ENCODE results near the gene ANKRD63. TPM values are rescaled to one million over a fixed set of nuclear protein-coding genes. Genes with fewer than 3 reads are reported as not detected.

ANKRD63 gene
- total RNA-seq, 2 experiments from 2014 or later: 0.37 TPM; not detected in 1

Other genes starting within 250 kb of the ANKRD63 start
- gene SRP14, start 243.9 kb downstream of the ANKRD63 start, total RNA-seq: 100 to 1,000 TPM; 178 to 182 TPM
- gene BMF, start 174.2 kb downstream of the ANKRD63 start, total RNA-seq: 1 to 10 TPM; 2.2 to 4.0 TPM
- gene BUB1B, start 122.0 kb downstream of the ANKRD63 start, total RNA-seq: 10 to 100 TPM; 91.9 to 94.9 TPM
- gene PAK6, start 44.0 kb downstream of the ANKRD63 start, total RNA-seq: 1 to 10 TPM; 1.2 to 1.4 TPM
- gene PLCB2, start 24.9 kb upstream of the ANKRD63 start, total RNA-seq: 100 to 1,000 TPM; 133 to 160 TPM
- gene INAFM2, start 40.6 kb upstream of the ANKRD63 start, total RNA-seq: 1 to 10 TPM; 8.7 to 9.4 TPM
- under 1 TPM; 0.76 to 0.84 TPM for gene CCDC9B, start 57.9 kb upstream of the ANKRD63 start, total RNA-seq
- gene PHGR1, start 68.0 kb upstream of the ANKRD63 start, total RNA-seq: not detected
- 1 to 10 TPM in 1 of 2 experiments, under 1 TPM in 1; 0.82 to 2.6 TPM for gene DISP2, start 75.2 kb upstream of the ANKRD63 start, total RNA-seq
- 10 to 100 TPM; 71.1 to 74.1 TPM for gene KNSTRN, start 99.7 kb upstream of the ANKRD63 start, total RNA-seq
- 10 to 100 TPM; 77.7 to 79.9 TPM for gene IVD, start 122.7 kb upstream of the ANKRD63 start, total RNA-seq
- 10 to 100 TPM; 25.7 to 26.3 TPM for gene BAHD1, start 157.9 kb upstream of the ANKRD63 start, total RNA-seq
- gene CHST14, start 187.9 kb upstream of the ANKRD63 start, total RNA-seq: 10 to 100 TPM; 12.1 to 12.6 TPM